ENCODE data around the gene ARFGAP2.
A peak's percentile ranks its signal among the peaks of the same experiment; 100 is the strongest.

The ARFGAP2 gene

GRCh38 chr11:47165253-47165840, 11.3 kb downstream of the ARFGAP2 start:
- TF ChIP-seq, protein P1, sequence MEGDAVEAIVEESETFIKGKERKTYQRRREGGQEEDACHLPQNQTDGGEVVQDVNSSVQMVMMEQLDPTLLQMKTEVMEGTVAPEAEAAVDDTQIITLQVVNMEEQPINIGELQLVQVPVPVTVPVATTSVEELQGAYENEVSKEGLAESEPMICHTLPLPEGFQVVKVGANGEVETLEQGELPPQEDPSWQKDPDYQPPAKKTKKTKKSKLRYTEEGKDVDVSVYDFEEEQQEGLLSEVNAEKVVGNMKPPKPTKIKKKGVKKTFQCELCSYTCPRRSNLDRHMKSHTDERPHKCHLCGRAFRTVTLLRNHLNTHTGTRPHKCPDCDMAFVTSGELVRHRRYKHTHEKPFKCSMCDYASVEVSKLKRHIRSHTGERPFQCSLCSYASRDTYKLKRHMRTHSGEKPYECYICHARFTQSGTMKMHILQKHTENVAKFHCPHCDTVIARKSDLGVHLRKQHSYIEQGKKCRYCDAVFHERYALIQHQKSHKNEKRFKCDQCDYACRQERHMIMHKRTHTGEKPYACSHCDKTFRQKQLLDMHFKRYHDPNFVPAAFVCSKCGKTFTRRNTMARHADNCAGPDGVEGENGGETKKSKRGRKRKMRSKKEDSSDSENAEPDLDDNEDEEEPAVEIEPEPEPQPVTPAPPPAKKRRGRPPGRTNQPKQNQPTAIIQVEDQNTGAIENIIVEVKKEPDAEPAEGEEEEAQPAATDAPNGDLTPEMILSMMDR (IDR thresholded peaks at IDR 0.05; ENCODE audit: low read depth, low read length), result no peak
- no peak for DNase-seq (ENCODE audit: extremely low read depth, low read depth)

- TF ChIP-seq, protein P1 (IDR thresholded peaks at IDR 0.05; ENCODE audit: low read depth, low read length), result no peak
- DNase-seq (ENCODE audit: extremely low read depth, low read depth), result no peak
Observed at GRCh38 chr11:47164321-47164720, 12.4 kb downstream of the ARFGAP2 start.

DNA sequence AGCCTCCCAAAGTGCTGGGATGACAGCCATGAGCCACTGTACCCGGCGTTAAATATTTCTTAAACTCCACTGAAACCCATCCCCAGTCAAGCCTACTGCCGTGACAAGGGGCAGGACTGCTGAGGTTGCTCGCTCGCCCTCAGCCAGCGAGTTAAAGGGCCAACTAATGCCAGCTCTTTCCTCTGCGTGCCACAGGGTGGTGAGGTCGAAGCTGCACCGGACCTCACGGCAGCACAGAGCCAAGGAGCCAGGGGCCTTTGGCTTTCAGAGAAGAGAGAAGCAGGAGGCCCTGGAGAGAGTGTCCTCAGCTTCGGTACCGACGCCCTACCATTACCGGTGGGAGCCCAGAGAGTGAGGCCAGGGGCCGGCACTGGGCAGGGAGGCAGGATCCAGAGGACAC, 12.8 kb downstream of the ARFGAP2 start:
- TF ChIP-seq, protein P1 (IDR thresholded peaks at IDR 0.05; ENCODE audit: low read depth, low read length), result no peak
- no peak for DNase-seq (ENCODE audit: extremely low read depth, low read depth)

GRCh38 chr11:47163193-47163592, 13.5 kb downstream of the ARFGAP2 start:
- TF ChIP-seq, protein P1 (IDR thresholded peaks at IDR 0.05; ENCODE audit: low read depth, low read length), result no peak
- DNase-seq (ENCODE audit: extremely low read depth, low read depth), result no peak

GRCh38 chr11:47162426-47162825, 14.3 kb downstream of the ARFGAP2 start:
- no peak for DNase-seq (ENCODE audit: extremely low read depth, low read depth)

DNA sequence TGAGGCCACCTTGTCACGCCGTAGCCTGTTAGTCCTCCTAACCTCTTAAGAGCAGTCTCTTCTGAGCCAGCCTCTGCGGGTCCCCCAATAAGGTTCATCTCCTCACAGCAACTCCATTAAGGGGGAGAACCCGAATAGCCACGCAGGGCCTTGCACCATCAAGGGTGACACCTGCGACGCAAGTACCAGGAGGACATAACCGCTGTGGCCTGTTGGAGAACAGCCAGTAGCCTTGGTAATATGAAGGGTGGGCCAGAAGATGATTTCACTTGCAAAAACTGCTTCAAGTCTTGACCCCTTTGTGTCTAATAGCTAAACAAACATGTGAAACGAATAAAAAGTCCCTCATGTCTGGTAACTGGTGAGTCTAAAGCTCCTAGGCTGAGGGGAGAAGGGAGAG, 14.8 kb downstream of the ARFGAP2 start:
- no peak for DNase-seq (ENCODE audit: extremely low read depth, low read depth)
- TF ChIP-seq, protein P1 (IDR thresholded peaks at IDR 0.05; ENCODE audit: low read depth, low read length), result no peak

More at GRCh38 chr11:47162426-47162825, 14.3 kb downstream of the ARFGAP2 start:
- TF ChIP-seq, protein P1 (IDR thresholded peaks at IDR 0.05; ENCODE audit: low read depth, low read length), result no peak

DNA sequence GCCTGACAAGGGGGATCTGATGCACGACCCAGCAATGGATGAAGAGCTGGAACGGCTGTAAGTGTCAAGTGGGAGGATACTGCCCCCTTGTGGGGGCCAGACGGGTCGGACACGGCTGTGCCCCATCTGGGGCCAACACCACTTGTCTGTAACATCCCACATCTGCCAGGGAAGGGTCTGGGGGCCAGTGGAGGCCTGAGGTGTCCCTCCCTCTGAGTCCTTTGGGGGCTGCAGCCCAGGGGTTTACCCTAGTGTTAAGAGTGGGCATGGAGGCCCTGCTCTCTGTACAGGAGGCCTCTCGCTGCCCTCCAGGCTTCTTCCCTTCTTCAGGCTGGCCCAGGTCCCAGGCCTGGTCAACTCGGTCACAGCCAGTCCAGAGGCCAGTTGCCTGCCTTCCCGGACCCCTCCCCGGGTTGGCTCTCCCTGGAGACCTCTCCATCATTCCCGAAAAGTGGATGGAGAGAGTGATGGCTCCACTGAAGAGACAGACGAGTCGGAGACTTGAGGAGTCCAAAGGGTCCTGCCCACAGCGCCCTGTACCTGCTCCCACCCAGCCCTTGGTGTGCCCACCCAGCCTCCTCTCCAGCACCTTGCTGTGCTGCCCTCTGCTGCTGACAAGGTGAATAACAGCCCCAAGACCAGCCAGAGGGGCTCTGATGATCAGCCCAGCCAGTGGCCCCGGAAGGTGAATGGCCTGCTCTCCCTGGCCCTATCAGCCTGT, 15.4 kb downstream of the ARFGAP2 start:
- TF ChIP-seq, protein P1 (IDR thresholded peaks at IDR 0.05; ENCODE audit: low read depth, low read length), result peak; percentile 79

More for the DNA sequence above, 15.4 kb downstream of the ARFGAP2 start:
- DNase-seq (ENCODE audit: extremely low read depth, low read depth), result peak; percentile 36

All from AG09319 (cell line).